ENCODE measurements around the gene IFNLR1. TPM values are rescaled to one million over a fixed set of nuclear protein-coding genes. Genes with fewer than 3 reads are reported as not detected.

The IFNLR1 gene
- total RNA-seq, 1 donor from 2014 or later: 21.2 TPM

DNA sequence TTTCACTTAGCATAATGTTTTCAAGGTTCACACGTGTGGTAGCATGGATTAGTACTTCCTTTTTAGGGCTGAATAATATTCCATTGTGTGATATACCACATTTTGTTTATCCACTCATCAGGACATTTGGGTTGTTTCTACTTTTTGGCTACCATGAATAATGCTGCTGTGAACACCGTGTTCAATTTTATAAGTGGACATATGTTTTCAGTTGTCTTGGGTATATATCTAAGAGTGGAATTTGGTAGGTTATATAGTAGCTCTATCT, 47.9 kb downstream of the IFNLR1 start:
- no peak for DNase-seq (ENCODE audit: low spot score, unreplicated experiment)
- peaks cover 24% of the 10 kb centered on the region for H3K4me1 Mint-ChIP-seq (ENCODE audit: low read depth)
- no peaks in the 10 kb centered on the region for H3K9me3 Mint-ChIP-seq (ENCODE audit: low read depth)
- H3K27me3 Mint-ChIP-seq: peaks cover 2% of the 10 kb centered on the region
- no peaks in the 10 kb centered on the region for H3K36me3 Mint-ChIP-seq (ENCODE audit: insufficient read depth)
- no peak overlapping the region for H3K27ac Mint-ChIP-seq
- no peak overlapping the region for H3K4me3 Mint-ChIP-seq (ENCODE audit: low read depth)
- TF ChIP-seq, protein P1, sequence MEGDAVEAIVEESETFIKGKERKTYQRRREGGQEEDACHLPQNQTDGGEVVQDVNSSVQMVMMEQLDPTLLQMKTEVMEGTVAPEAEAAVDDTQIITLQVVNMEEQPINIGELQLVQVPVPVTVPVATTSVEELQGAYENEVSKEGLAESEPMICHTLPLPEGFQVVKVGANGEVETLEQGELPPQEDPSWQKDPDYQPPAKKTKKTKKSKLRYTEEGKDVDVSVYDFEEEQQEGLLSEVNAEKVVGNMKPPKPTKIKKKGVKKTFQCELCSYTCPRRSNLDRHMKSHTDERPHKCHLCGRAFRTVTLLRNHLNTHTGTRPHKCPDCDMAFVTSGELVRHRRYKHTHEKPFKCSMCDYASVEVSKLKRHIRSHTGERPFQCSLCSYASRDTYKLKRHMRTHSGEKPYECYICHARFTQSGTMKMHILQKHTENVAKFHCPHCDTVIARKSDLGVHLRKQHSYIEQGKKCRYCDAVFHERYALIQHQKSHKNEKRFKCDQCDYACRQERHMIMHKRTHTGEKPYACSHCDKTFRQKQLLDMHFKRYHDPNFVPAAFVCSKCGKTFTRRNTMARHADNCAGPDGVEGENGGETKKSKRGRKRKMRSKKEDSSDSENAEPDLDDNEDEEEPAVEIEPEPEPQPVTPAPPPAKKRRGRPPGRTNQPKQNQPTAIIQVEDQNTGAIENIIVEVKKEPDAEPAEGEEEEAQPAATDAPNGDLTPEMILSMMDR (IDR thresholded peaks at IDR 0.05; ENCODE audit: unreplicated experiment): no peak

DNA sequence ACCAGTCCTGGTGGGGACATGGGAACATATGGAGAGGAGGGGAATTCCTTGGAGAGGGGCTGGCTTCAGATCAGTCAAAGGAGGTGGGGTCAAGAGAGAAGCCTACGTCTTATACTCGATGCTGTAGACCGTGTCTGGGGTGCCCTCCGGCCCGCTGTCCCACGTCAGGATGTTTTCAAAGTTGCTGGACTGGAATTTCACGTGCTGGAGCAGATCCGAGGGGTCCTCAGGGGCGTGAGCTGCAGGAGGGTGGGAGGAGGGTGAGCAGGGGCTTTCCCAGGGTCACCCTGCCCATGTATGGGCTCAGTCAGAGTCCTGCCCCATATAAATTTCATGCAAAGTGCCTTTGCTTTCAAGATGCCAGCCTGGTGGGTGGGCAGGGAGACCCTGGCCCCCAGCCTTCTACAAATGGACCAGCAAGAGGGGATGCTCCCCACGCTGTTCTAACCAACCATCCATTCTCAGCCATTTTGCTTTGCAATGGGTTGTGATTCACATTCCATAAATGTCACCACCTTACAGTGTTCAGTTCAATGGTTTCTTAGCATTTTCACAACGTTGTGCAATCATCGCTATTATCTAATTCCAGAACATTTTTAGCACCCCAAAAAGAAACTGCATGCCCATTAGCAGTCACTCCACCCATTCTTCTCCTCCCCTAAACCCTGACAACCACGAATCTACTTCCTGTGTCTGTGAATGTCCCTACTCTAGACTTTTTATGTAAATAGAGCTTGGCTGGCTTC, 48.4 kb downstream of the IFNLR1 start:
- Mint-ChIP-seq H3K36me3 (ENCODE audit: insufficient read depth) (no peaks in the 10 kb centered on the region), H3K27ac (peak overlapping the region; percentile 82), H3K9me3 (ENCODE audit: low read depth) (no peaks in the 10 kb centered on the region), H3K4me3 (ENCODE audit: low read depth) (no peak overlapping the region), H3K4me1 (ENCODE audit: low read depth) (peaks cover 19% of the 10 kb centered on the region), H3K27me3 (no peaks in the 10 kb centered on the region)
- no peak for DNase-seq (ENCODE audit: low spot score, unreplicated experiment)
- TF ChIP-seq, protein P1 (IDR thresholded peaks at IDR 0.05; ENCODE audit: unreplicated experiment): no peak

DNA sequence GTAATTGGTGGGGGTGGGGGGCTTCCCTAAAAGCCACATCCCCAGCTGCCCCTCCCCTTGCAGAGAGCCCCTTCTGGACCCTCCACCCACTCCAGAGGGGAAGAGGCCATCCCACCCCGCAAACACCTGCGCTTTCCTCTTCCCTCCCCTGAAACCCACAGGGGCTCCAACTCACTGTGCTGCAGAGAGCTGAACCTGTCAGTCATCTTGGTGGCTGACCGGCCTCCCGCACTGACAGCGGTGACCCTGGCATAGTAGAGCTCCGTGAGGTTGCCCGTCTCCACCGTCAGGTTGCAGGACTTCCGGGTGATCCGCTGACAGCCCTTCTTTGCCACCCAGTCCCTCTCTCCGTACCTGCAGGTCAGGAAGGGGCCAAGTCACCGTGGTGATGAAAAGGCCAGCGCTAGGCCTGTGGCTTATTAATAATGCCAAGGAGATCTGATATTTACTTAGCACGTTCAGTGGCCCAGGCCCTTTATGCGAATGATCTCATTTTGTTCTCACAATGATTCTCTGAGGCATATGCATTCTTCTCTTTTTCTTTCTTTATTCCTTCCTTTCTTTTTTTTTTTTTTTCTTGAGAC, 50.0 kb downstream of the IFNLR1 start:
- H3K27ac Mint-ChIP-seq: peak overlapping the region; percentile 45
- no peak for DNase-seq (ENCODE audit: low spot score, unreplicated experiment)
- TF ChIP-seq, protein P1 (IDR thresholded peaks at IDR 0.05; ENCODE audit: unreplicated experiment): no peak

DNA sequence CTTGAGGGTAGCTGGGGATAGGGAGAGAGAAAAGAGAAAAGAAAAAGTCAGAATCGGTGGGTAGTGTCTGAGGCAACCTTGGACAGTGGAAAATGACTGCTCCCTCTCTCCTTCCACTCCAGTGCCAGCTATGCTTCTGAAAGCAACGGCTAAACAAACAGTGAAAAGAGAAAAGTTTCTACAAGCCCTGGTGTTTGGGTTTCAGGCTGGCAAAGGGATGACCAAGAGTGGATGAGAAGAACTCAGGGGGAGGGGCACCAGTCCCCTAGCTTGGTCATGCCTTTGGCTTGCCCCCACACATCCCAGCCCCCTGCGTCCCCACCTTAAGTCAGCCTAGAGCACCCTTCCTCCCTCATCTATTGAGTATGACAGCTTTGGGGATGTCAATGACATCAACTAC, 52.7 kb downstream of the IFNLR1 start:
- TF ChIP-seq, protein P1 (IDR thresholded peaks at IDR 0.05; ENCODE audit: unreplicated experiment): no peak

More for the DNA sequence above, 50.0 kb downstream of the IFNLR1 start:
- Mint-ChIP-seq H3K9me3 (ENCODE audit: low read depth) (no peaks in the 10 kb centered on the region), H3K4me1 (ENCODE audit: low read depth) (peaks cover 18% of the 10 kb centered on the region), H3K4me3 (ENCODE audit: low read depth) (peak overlapping the region; percentile 7), H3K27me3 (no peaks in the 10 kb centered on the region), H3K36me3 (ENCODE audit: insufficient read depth) (no peaks in the 10 kb centered on the region)

DNA sequence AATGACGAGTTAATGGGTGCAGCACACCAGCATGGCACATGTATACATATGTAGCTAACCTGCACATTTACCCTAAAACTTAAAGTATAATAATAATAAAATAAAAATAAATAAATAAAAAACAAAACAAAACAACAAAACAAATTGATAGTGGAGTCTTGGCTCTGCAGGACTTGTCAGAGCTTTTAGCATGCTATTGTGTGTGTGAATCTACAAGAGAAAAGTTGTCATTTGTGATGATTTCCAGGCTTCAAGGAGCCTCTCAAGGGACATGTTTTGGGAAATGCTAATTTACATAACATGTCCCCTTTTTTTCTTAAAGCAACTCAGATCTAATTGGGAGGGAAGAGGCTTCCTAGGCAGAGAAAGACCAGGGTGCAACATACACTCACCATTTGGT, 53.3 kb downstream of the IFNLR1 start:
- no peaks in the 10 kb centered on the region for H3K9me3 Mint-ChIP-seq (ENCODE audit: low read depth)
- H3K27ac Mint-ChIP-seq: no peak overlapping the region
- no peak for DNase-seq (ENCODE audit: low spot score, unreplicated experiment)
- no peak overlapping the region for H3K4me3 Mint-ChIP-seq (ENCODE audit: low read depth)
- peaks cover 17% of the 10 kb centered on the region for H3K4me1 Mint-ChIP-seq (ENCODE audit: low read depth)
- H3K27me3 Mint-ChIP-seq: no peaks in the 10 kb centered on the region
- no peaks in the 10 kb centered on the region for H3K36me3 Mint-ChIP-seq (ENCODE audit: insufficient read depth)
- TF ChIP-seq, protein P1 (IDR thresholded peaks at IDR 0.05; ENCODE audit: unreplicated experiment): no peak

More for the DNA sequence above, 52.7 kb downstream of the IFNLR1 start:
- Mint-ChIP-seq H3K36me3 (ENCODE audit: insufficient read depth) (no peaks in the 10 kb centered on the region), H3K27me3 (no peaks in the 10 kb centered on the region), H3K9me3 (ENCODE audit: low read depth) (no peaks in the 10 kb centered on the region), H3K4me1 (ENCODE audit: low read depth) (peaks cover 15% of the 10 kb centered on the region), H3K4me3 (ENCODE audit: low read depth) (no peak overlapping the region), H3K27ac (peak overlapping the region; percentile 34)
- no peak for DNase-seq (ENCODE audit: low spot score, unreplicated experiment)

Data from progenitor cell of endocrine pancreas (in vitro differentiated cells).